Neutrophil (primary cell): Measurements from ENCODE around the gene PCP2.

Source experiments
- H3K27ac ChIP-seq: fragments of 200-600 bp; sonication (generic); 2 replicates; pipeline ENCODE4 v1.5.1; 2016; ENCODE audit warnings: mild to moderate bottlenecking, moderate library complexity
- H3K27me3 ChIP-seq: fragments of 200-600 bp; sonication (generic); 2 replicates; pipeline ENCODE4 v1.6.0; 2016; ENCODE audit warnings: mild to moderate bottlenecking
- H3K36me3 ChIP-seq: fragments of 200-600 bp; sonication (generic); 2 replicates; pipeline ENCODE4 v1.5.1; 2017
- H3K4me1 ChIP-seq, 2 experiments: fragments of 200-600 bp in 1 of 2; sonication (generic) in 1 of 2; 1 replicate in 1 of 2; 2 replicates in 1 of 2; pipeline versions ENCODE4 v1.5.1 to v1.6.1; 2013 to 2016; ENCODE audit warnings: low read depth in 1 of 2, low read length in 1 of 2, mild to moderate bottlenecking in 1 of 2, moderate library complexity in 1 of 2; ENCODE audit not compliant: control insufficient read depth in 1 of 2, insufficient read depth in 1 of 2
- H3K4me3 ChIP-seq, 2 experiments: fragments of 200-600 bp in 1 of 2; sonication (generic) in 1 of 2; 1 replicate in 1 of 2; 2 replicates in 1 of 2; pipeline ENCODE4 v1.5.1; 2013 to 2016; ENCODE audit warnings: low read depth in 1 of 2, low read length in 1 of 2, mild to moderate bottlenecking in 1 of 2, moderate library complexity in 1 of 2
- H3K9me3 ChIP-seq: fragments of 200-600 bp; sonication (generic); 2 replicates; pipeline ENCODE4 v1.5.1; 2016
- CTCF ChIP-seq: fragments of 200-600 bp; sonication (generic); IDR thresholded peaks from 2 replicates; pipeline ENCODE4 v1.5.1; 2016; ENCODE audit warnings: antibody characterized with exemption

PCP2 gene

DNA sequence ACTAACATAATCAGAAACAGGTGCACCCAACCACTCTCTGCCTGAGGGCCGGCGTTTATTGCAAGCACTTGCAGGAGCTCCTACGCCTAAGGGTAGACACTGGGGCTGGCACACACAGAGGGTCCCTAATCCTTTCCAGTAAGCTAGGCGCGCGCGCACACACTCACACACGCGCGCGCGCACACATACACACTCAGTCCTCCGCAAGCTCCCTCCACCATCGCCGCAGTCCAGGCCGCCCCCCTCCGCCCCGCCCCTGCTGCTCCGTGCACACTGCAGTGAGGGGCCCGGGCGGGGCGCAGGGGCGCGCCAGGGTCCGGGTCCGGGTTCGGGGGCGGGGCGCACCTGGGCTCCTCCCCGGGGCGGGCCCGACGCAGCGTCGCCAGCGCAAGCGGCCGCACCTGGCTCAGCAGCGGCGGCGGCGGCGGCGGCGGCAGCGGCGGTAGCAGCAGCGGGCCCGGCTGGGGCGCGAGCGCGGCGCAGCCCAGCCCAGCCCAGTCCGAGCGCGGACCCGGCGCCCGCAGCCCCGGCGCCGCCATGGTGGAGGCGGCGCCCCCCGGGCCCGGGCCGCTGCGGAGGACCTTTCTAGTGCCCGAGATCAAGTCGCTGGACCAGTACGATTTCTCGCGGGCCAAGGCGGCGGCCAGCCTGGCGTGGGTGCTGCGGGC, 37.9 kb downstream of the PCP2 start, which contains the start of gene CAMSAP3:
TSS of gene CAMSAP3 (plus strand) at position 398 of the 668 bp plus-strand sequence. CDS start at position 538, 140 bp downstream.
- Histone ChIP-seq H3K4me1 (peaks cover 0 to 4% of the 10 kb centered on the region in 2 experiments), H3K4me3 (no peak within 1 kb of the TSS), H3K9me3 (no peaks in the 10 kb centered on the region), H3K27me3 (peaks cover 75% of the 10 kb centered on the region), H3K27ac (no peak within 1 kb of the TSS), H3K36me3 (no peaks in the 10 kb centered on the region)
- no peak for TF ChIP-seq CTCF

DNA sequence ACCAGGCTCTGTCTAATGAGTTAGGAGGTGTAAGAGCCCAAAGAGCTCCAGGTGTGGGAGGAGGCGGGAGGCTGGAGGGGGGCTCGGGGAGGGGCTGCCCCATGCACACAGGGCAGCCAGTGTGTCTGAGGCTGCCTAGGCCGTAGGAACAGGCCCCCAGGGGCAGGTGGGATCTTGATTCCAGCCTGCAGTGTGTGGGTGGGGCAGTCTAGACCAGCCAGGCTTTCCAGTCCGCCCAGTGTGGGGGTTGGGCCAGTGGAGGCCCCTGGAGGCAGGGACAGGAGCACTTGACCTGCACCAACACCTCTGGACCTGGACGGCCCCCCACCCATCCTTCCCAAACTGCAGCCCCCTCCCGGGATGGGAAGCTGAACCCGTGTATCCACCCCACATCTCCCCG, 43.3 kb downstream of the PCP2 start:
- H3K9me3 ChIP-seq = no peaks in the 10 kb centered on the region
- no peak overlapping the region for H3K27ac ChIP-seq
- no peaks in the 10 kb centered on the region for H3K36me3 ChIP-seq
- H3K27me3 ChIP-seq = peaks cover 61% of the 10 kb centered on the region
- no peaks in the 10 kb centered on the region for H3K4me1 ChIP-seq
- H3K4me3 ChIP-seq = no peak overlapping the region
- TF ChIP-seq CTCF = no peak

- Histone ChIP-seq H3K36me3 (no peaks in the 10 kb centered on the region), H3K27ac (no peak overlapping the region), H3K4me1 (no peaks in the 10 kb centered on the region), H3K27me3 (peaks cover 56% of the 10 kb centered on the region), H3K4me3 (no peak overlapping the region), H3K9me3 (no peaks in the 10 kb centered on the region)
- TF ChIP-seq CTCF = no peak
Measured at GRCh38 chr19:7589822-7590221, 43.7 kb downstream of the PCP2 start.

DNA sequence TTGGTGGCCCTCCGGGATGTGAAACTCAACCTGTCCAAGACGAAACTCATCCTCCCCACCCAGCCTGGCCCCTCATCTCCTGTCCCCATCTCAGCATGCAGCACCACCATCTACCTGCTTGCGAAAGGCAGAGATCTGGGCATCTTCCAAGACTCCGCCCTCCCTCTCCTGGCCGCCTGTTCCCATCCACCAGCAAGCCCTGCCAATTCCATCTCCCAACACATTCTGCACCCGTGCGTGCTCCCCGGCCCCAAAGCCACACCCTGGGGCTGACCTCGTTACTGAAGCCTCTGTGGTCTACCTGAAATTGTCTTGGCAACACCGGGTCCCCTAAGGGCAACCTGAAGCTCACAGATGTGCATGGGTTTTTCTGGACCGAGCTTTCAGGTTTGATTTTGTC, 51.1 kb downstream of the PCP2 start:
- Histone ChIP-seq H3K36me3 (no peaks in the 10 kb centered on the region), H3K27me3 (peaks cover 34% of the 10 kb centered on the region), H3K4me1 (no peaks in the 10 kb centered on the region), H3K27ac (no peak overlapping the region), H3K4me3 (no peak overlapping the region), H3K9me3 (no peaks in the 10 kb centered on the region)
- TF ChIP-seq CTCF = no peak
